SK-N-SH (cell line): Measurements from ENCODE around the gene ZNF287.

Experiments
- EP300 ChIP-seq, 2 experiments: IDR thresholded peaks; 2 replicates each; pipeline versions ENCODE4 v1.4.0 to v1.6.1; 2012; ENCODE audit warnings: borderline replicate concordance in 1 of 2, low read depth in 1 of 2, low read length in 1 of 2
- FOXM1 ChIP-seq: IDR thresholded peaks from 2 replicates; pipeline ENCODE4 v1.4.0; 2012; ENCODE audit warnings: low read depth, mild to moderate bottlenecking
- TAF1 ChIP-seq: IDR thresholded peaks from 2 replicates; pipeline ENCODE4 v1.6.1; 2012; ENCODE audit warnings: low read depth, mild to moderate bottlenecking, low read length, moderate library complexity, borderline replicate concordance
- YY1 ChIP-seq: IDR thresholded peaks from 2 replicates; pipeline ENCODE4 v1.4.0; 2012; ENCODE audit warnings: low read depth, mild to moderate bottlenecking
- TF ChIP-seq, protein P1 (sequence below): fragments of 200-600 bp; sonication (generic); IDR thresholded peaks from 2 replicates; pipeline ENCODE4 v1.6.1; 2017; ENCODE audit warnings: antibody characterized with exemption, mild to moderate bottlenecking, moderate library complexity

DNA sequence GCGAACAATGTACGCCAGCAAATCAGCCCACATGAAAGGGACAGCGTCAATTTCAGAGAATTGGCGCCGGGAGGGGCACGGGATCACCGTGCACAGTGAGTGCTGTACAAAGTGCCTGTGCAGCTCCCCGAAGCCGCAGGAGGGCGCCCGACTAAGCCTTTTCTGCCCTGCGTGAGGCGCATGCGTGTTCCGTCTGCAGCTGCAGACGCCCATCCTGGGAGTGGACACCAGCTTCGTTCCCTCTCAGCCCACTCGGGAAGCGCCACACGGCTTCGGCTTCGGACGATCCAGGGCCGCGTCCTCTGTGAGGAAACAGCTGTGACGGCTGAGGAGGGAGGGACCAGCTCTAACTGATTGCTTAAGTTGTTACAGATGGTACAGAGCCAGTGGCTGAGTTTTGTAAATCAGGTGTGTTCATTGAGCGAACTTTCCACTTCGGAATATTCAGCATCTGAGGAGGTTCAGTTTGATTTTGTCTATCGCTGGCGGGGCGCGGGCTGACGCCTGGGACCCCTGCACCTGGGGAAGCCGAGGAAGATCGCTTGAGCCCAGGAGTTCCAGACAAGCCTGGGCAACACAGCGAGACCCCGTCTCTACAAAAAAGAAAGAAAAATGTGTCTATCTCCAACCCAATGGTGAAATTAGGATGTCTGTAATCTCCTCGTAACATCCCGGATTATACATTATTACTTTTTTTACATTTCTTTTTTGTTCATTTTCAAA lies 15.4 kb upstream of the ZNF287 start:
- TF ChIP-seq YY1 (no peak), FOXM1 (no peak), EP300 (IDR thresholded peaks at IDR 0.05; ENCODE audit: borderline replicate concordance in 1 of 2, low read depth in 1 of 2, low read length in 1 of 2) (no peak), TAF1 (no peak; the same call in 1 of the 2 replicates)
- TF ChIP-seq, protein P1, sequence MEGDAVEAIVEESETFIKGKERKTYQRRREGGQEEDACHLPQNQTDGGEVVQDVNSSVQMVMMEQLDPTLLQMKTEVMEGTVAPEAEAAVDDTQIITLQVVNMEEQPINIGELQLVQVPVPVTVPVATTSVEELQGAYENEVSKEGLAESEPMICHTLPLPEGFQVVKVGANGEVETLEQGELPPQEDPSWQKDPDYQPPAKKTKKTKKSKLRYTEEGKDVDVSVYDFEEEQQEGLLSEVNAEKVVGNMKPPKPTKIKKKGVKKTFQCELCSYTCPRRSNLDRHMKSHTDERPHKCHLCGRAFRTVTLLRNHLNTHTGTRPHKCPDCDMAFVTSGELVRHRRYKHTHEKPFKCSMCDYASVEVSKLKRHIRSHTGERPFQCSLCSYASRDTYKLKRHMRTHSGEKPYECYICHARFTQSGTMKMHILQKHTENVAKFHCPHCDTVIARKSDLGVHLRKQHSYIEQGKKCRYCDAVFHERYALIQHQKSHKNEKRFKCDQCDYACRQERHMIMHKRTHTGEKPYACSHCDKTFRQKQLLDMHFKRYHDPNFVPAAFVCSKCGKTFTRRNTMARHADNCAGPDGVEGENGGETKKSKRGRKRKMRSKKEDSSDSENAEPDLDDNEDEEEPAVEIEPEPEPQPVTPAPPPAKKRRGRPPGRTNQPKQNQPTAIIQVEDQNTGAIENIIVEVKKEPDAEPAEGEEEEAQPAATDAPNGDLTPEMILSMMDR = peak; percentile 86
